Hematopoietic multipotent progenitor cell treated with erythropoietin and hydrocortisone succinate and interleukin-3 and kit ligand, for 17 days (in vitro differentiated cells): ENCODE measurements around the gene DPP6.

Source experiments
- DNase-seq: peaks from one replicate; pipeline ENCODE4 v3.0.0-alpha.2; 2015; ENCODE audit warnings: low spot score

Gene DPP6

GRCh38 chr7:154860621-154861375 is 808.6 kb downstream of the DPP6 start:
- no peak for DNase-seq

GRCh38 chr7:154861589-154861988 is 809.4 kb downstream of the DPP6 start:
- no peak for DNase-seq

- DNase-seq, result no peak
Observed at GRCh38 chr7:154862153-154862791, 810.1 kb downstream of the DPP6 start.

GRCh38 chr7:154863766-154864522 is 811.7 kb downstream of the DPP6 start:
- DNase-seq, result no peak

- no peak for DNase-seq
Observed at GRCh38 chr7:154864523-154864891, 812.3 kb downstream of the DPP6 start.

- DNase-seq, result no peak
Observed at GRCh38 chr7:154865984-154866685, 813.9 kb downstream of the DPP6 start.

GRCh38 chr7:154867068-154867467 is 814.9 kb downstream of the DPP6 start:
- DNase-seq, result no peak

GRCh38 chr7:154868921-154869320 is 816.7 kb downstream of the DPP6 start:
- DNase-seq, result no peak

GRCh38 chr7:154869436-154869835 is 817.2 kb downstream of the DPP6 start:
- no peak for DNase-seq

GRCh38 chr7:154871507-154871906 is 819.3 kb downstream of the DPP6 start:
- no peak for DNase-seq

GRCh38 chr7:154871928-154872750 is 819.9 kb downstream of the DPP6 start:
- no peak for DNase-seq

GRCh38 chr7:154872811-154873499 is 820.8 kb downstream of the DPP6 start:
- no peak for DNase-seq

- DNase-seq, result no peak
Observed at GRCh38 chr7:154873500-154874121, 821.4 kb downstream of the DPP6 start.

- no peak for DNase-seq
Observed at GRCh38 chr7:154874409-154875113, 822.4 kb downstream of the DPP6 start.

GRCh38 chr7:154875297-154875696 is 823.1 kb downstream of the DPP6 start:
- no peak for DNase-seq

- no peak for DNase-seq
Observed at GRCh38 chr7:154876516-154876915, 824.3 kb downstream of the DPP6 start.

- no peak for DNase-seq
Observed at GRCh38 chr7:154877031-154877430, 824.8 kb downstream of the DPP6 start.

- no peak for DNase-seq
Observed at GRCh38 chr7:154879629-154880028, 827.4 kb downstream of the DPP6 start.

GRCh38 chr7:154880513-154880912 is 828.3 kb downstream of the DPP6 start:
- DNase-seq, result no peak

- DNase-seq, result no peak
Observed at GRCh38 chr7:154881026-154881425, 828.8 kb downstream of the DPP6 start.
